Spleen (tissue), 11 donors: ENCODE results near the gene UBL7. TPM values are rescaled to one million over a fixed set of nuclear protein-coding genes. Genes with fewer than 3 reads are reported as not detected.

Experiments
- DNase-seq: peaks from one replicate; pipeline ENCODE4 v3.0.0-alpha.2; 2020
- H3K27ac ChIP-seq, 8 donors: fragments of 200-600 bp; sonication (generic) in 7 of 8; 1 replicate in 4 of 8; 2 replicates in 4 of 8; pipeline versions ENCODE4 v1.5.0 to v1.8.0; 2016 to 2021; ENCODE audit warnings: inconsistent platforms in 4 of 8, mild to moderate bottlenecking in 4 of 8, moderate library complexity in 1 of 8
- H3K27me3 ChIP-seq, 7 donors: fragments of 200-600 bp; sonication (generic) in 6 of 7; replicated peaks in 1 of 7; 1 replicate in 4 of 7; 2 replicates in 3 of 7; pipeline versions ENCODE4 v1.5.0 to v1.8.0; 2016 to 2021; ENCODE audit warnings: inconsistent platforms in 3 of 7, mild to moderate bottlenecking in 1 of 7
- H3K36me3 ChIP-seq, 6 donors: fragments of 200-600 bp; sonication (generic) in 5 of 6; 1 replicate in 4 of 6; 2 replicates in 2 of 6; pipeline versions ENCODE4 v1.5.0 to v1.8.0; 2016 to 2021; ENCODE audit warnings: inconsistent platforms in 2 of 6
- H3K4me1 ChIP-seq, 6 donors: fragments of 200-600 bp; sonication (generic) in 5 of 6; 1 replicate in 3 of 6; 2 replicates in 3 of 6; pipeline versions ENCODE4 v1.5.0 to v1.8.0; 2016 to 2021; ENCODE audit warnings: inconsistent platforms in 3 of 6
- H3K4me3 ChIP-seq, 8 donors: fragments of 200-600 bp; sonication (generic) in 7 of 8; 1 replicate in 4 of 8; 2 replicates in 4 of 8; pipeline versions ENCODE4 v1.5.0 to v1.8.0; 2016 to 2021; ENCODE audit warnings: inconsistent platforms in 4 of 8, mild to moderate bottlenecking in 4 of 8, moderate library complexity in 2 of 8
- H3K9me3 ChIP-seq, 8 donors: fragments of 200-600 bp; sonication (generic) in 7 of 8; 1 replicate in 4 of 8; 2 replicates in 4 of 8; pipeline versions ENCODE4 v1.5.0 to v1.8.0; 2016 to 2021; ENCODE audit warnings: inconsistent platforms in 4 of 8
- CTCF ChIP-seq, 11 experiments: fragments of 200-600 bp in 7 of 11; fragments of 450-650 bp in 4 of 11; sonication (generic) in 4 of 11; IDR thresholded peaks in 8 of 11; conservative IDR thresholded peaks in 3 of 11; 1 replicate in 7 of 11; 2 replicates in 4 of 11; pipeline versions ENCODE4 v1.4.0 to v1.8.0; 2016 to 2021; ENCODE audit warnings: antibody characterized with exemption in 11 of 11, inconsistent platforms in 4 of 11, mild to moderate bottlenecking in 1 of 11
- POLR2A ChIP-seq, 3 donors: fragments of 450-650 bp; IDR thresholded peaks; one replicate each; pipeline ENCODE4 v1.5.1; 2017; ENCODE audit warnings: antibody characterized with exemption in 3 of 3, mild to moderate bottlenecking in 1 of 3
- POLR2AphosphoS5 ChIP-seq, 3 donors: sonication (generic); formaldehyde crosslinking; IDR thresholded peaks; one replicate each; pipeline ENCODE4 v1.5.1; 2017; ENCODE audit warnings: antibody characterized with exemption in 3 of 3
- WGBS, 5 donors: extraction: QIAGEN DNeasy Blood & Tissue Kit in 3 of 5; methylation state at CpG; one replicate each; pipeline versions ENCODE4 v1.1.5 to v1.1.7; 2013 to 2018; 5-methylcytosine and 5-hydroxymethylcytosine counted together
- intact Hi-C: fragments of 100-400 bp; cut with DNase I; formaldehyde crosslinking; loops from one replicate; pipeline ENCODE4 v1.15.0; 2023; ENCODE audit warnings: low total_unique reads
- polyA plus RNA-seq, 3 donors: library from polyadenylated mRNA; stranded (reverse); fragments of 200-250 nt; gene quantifications; one replicate each; pipeline ENCODE4 v1.2.1, GENCODE V29; 2013
- total RNA-seq, 7 donors: library from RNA; depleted of rRNA in 3 of 7; stranded (reverse); fragments of >200 nt in 3 of 7; fragmentation: NEBNext Ultra II Directional in 4 of 7; extraction: Animal tissue kit (Norgen Biotek cat#: 25700) in 4 of 7; gene quantifications; one replicate each; pipeline versions ENCODE4 v1.1.0 to v1.2.1, GENCODE V29; 2016 to 2021
- donor health status: healthy with polysubstance abuse.
- donor health status: DM: no; HTN: no; CAD: no; lungs with moderate emphysema.
- donor health status: DM: no; HTN: no; CAD: no.
- donor health status: Bipolar disorder and iron deficiency.
- donor health status: healthy.
- donor health status: DM: no; HTN: no; CAD: no.
- donor health status: DM: yes; HTN: yes; CAD: no.

The UBL7 gene
- total and polyA plus RNA-seq, 10 donors: 36.9 to 83.9 (median 47.7) TPM

- 47 to 52% (median 50%) methylated on average over 2 of the region's 2 CpGs for WGBS, 5 donors
- Histone ChIP-seq H3K9me3 (no peaks in the 10 kb centered on the region), H3K36me3 (no peaks in the 10 kb centered on the region), H3K27ac (no peak overlapping the region), H3K27me3 (peaks cover 0 to 4% (median 0%) of the 10 kb centered on the region in 7 donors), H3K4me1 (peaks cover 6 to 70% (median 31%) of the 10 kb centered on the region in 6 donors), H3K4me3 (no peak overlapping the region)
- DNase-seq: peak; percentile 66
- no peak for TF ChIP-seq POLR2AphosphoS5 (IDR thresholded peaks at IDR 0.05)
- no peak for TF ChIP-seq CTCF (IDR thresholded peaks at IDR 0.05 in 8 of 11, conservative IDR thresholded peaks at IDR 0.05 in 3 of 11)
- no peak for TF ChIP-seq POLR2A (IDR thresholded peaks at IDR 0.05)
- intact Hi-C loops: loop anchor here (2.0 kb wide), 1 partner anchor 55 kb away; no protein-coding TSS in a partner anchor
Measured at GRCh38 chr15:74438206-74438605, 22.8 kb downstream of the UBL7 start.

DNA sequence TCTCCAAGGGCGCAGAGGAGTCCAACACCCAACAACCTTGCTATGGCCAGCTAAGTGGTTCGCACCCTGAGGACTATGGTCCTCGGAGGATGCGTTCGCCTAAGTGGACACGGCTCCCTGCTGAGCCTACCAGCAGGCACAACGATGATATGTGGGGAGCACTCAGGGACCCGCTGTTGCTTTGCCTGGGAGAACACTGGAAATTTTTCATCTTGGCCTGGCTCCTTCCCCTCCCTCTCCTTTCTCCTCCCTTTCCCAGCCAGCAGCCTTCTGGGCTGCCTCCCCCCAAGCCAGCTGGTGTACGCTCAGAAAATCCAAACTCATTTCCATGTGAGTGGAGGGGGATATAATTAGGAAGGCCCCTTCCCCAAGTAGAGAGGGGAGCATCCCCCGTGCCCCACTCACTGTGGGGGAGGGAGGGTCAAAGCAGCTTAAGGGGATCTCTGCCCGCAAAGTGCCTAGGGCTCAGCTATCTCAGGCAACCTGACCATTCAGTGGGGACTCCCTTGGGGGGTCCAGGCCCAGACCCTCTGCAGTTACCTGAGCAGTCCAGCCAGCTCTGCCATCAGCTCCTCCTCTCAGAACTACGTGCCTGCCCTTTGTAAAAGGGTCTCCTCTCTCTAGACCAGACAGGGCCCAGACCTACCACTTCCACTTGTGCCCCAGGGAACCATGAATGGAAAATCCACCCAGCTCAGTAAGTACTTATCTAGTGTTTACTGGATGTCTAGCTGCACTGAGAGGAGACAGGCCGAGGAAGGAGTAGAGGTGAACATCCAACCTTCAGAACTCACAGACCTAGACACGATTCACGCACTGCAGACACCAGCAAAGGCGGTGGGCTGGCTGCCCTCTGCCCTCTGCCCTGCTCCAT, 26.5 kb downstream of the UBL7 start:
- no peak for TF ChIP-seq CTCF (IDR thresholded peaks at IDR 0.05 in 8 of 11, conservative IDR thresholded peaks at IDR 0.05 in 3 of 11)
- TF ChIP-seq POLR2AphosphoS5 (IDR thresholded peaks at IDR 0.05): no peak
- TF ChIP-seq POLR2A (IDR thresholded peaks at IDR 0.05): no peak
- Histone ChIP-seq H3K4me3 (peak overlapping the region; percentile 7 to 98 (median 88)), H3K27ac (peak overlapping the region; percentile 70 to 97 (median 93)), H3K36me3 (no peaks in the 10 kb centered on the region), H3K27me3 (peaks cover 0 to 17% (median 0%) of the 10 kb centered on the region in 7 donors), H3K4me1 (peaks cover 16 to 78% (median 64%) of the 10 kb centered on the region in 6 donors), H3K9me3 (no peaks in the 10 kb centered on the region)
- intact Hi-C loops: no loop called here
- DNase-seq: no peak
- 49 to 64% (median 55%) methylated on average over 15 to 16 of the region's 16 CpGs for WGBS, 5 donors

DNA sequence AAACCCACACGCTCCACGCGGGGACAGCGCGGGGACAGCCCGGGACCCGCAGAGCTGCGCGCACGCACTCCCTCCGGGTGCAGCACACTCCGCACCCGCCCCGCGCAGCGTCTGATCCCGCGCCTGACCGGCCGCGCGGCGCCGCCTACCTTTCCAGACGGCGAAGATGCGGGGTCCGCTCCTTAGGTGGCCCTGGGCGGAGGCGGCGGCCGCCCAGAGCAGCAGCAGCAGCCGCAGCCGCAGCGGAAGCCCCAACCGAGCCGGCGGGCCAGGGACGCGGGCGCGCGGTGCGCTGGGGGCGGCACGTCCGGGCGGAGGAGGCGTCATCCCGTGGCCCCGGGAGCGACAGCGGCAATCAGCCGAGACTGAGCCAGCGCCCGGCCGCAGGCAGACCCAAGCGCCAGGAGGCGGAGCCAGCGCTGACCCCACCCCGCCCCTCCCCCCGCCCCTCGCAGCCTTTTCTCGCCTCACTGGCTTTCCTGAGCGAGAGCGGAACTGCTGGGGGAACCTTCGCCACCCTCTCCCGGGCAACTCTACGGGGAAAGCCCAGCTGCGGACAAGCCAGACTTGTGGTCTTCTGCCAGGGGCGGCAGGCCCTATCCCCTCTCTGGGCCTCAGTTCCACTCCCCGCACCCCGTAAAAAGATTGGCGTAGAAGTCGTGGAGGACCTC, 27.2 kb downstream of the UBL7 start, which contains the start of gene SEMA7A:
TSS of gene SEMA7A (minus strand) at position 367 of the 671 bp plus-strand sequence. CDS start at position 327, 40 bp downstream.
- intact Hi-C loops: no loop called here
- no peaks in the 10 kb centered on the region for H3K9me3 ChIP-seq
- H3K4me1 ChIP-seq: peaks cover 23 to 80% (median 68%) of the 10 kb centered on the region in 6 donors
- peak within 1 kb of the TSS; percentile 70 to 97 (median 93) for H3K27ac ChIP-seq
- TF ChIP-seq POLR2A (IDR thresholded peaks at IDR 0.05) (peak in 2 of 3 donors; percentile 65 to 86), CTCF (IDR thresholded peaks at IDR 0.05 in 8 of 11, conservative IDR thresholded peaks at IDR 0.05 in 3 of 11) (peak in 3 of 11 experiments; percentile 15 to 38 (median 31)), POLR2AphosphoS5 (IDR thresholded peaks at IDR 0.05) (peak; percentile 93 to 97 (median 94))
- H3K4me3 ChIP-seq: peak within 1 kb of the TSS; percentile 74 to 98 (median 88)
- 0 to 2% (median 0%) methylated on average over 31 to 75 of the region's 75 CpGs for WGBS, 5 donors
- H3K27me3 ChIP-seq: peaks cover 0 to 17% (median 0%) of the 10 kb centered on the region in 7 donors
- H3K36me3 ChIP-seq: peaks cover 0 to 1% (median 0%) of the 10 kb centered on the region in 6 donors
- peak; percentile 98 for DNase-seq
